DMS 273 (cell line): ENCODE measurements around the gene UQCRQ.

Experiments
- DNase-seq: peaks from one replicate; lab custom pipeline; 2025; ENCODE audit not compliant: unreplicated experiment; lab: John Stamatoyannopoulos, UW

UQCRQ gene

DNA sequence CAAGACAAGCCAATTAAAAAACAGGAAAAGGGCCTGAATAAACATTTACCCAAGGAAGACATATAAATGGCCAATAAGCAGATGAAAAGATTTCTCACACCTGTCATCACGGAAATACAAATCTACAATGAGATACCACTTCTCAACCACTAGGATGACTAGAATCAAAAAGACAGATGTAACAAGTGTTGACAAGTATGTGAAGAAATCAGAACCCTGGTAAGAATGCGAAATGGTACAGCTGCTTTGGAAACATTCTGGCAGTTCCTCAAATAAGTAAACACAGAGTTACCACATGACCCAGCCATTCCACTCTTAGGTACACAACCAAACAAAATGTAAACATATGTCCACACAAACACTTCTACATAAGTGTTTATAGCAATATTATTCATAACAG is 39.5 kb downstream of the UQCRQ start:
- peak; percentile 24 for DNase-seq

DNA sequence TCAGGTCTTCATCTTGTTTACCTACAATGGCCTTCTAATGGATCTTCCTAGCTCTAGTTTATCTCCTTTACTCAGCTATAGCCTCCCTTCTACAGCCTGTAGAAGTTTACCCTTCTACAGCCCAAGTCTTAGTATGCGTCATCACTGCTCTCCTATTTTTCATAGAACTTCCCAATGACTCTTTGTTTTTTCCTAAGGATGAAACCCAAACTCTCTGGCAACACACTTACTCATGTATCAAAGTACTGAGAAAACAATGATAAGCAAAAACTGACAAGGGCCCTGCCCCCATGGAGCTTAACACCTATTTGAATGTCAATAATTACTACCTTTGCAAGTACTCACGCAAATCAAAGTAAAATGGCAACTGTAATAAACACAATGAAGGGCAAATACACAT is 40.7 kb downstream of the UQCRQ start:
- no peak for DNase-seq

GRCh38 chr5:132909702-132910101 is 43.3 kb downstream of the UQCRQ start:
- DNase-seq = no peak

- no peak for DNase-seq
Observed at GRCh38 chr5:132915681-132916080, 49.2 kb downstream of the UQCRQ start.

GRCh38 chr5:132916086-132916485 is 49.6 kb downstream of the UQCRQ start:
- DNase-seq = no peak
